GM21723 (cell line): Measurements from ENCODE around the gene C5orf63.
"Not testable (repeated sequence)": the region's sequence is repeated elsewhere in the genome, so short reads cannot be mapped to it uniquely, and the experiment has no call there.

ENCODE experiments used
- ATAC-seq: cut with Tn5 transposase; IDR thresholded peaks from one replicate; pipeline ENCODE4 v1.9.1; 2021; ENCODE audit warnings: mild to moderate bottlenecking, moderate library complexity; ENCODE audit not compliant: unreplicated experiment

The C5orf63 gene

GRCh38 chr5:127038550-127038949, 34.8 kb downstream of the C5orf63 start:
- ATAC-seq, result no peak

DNA sequence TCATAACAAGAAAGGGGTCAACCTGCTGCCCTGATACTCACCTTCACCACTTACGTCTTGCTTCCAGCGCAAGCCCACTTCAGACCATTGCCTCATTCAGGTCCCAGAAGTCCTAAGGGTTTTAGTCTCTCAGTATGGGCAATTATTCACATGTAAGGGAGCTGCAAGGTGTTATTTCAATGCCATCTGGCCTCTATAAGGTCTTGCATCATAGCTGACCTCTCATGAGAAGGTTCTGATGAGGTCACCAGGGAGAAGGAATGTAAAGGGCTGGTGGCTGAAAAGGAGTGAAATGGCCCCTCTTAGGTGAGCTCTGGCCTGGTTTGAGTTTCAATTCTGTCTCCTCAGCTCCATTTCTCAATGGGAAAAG, 41.5 kb downstream of the C5orf63 start:
- ATAC-seq, result no peak

DNA sequence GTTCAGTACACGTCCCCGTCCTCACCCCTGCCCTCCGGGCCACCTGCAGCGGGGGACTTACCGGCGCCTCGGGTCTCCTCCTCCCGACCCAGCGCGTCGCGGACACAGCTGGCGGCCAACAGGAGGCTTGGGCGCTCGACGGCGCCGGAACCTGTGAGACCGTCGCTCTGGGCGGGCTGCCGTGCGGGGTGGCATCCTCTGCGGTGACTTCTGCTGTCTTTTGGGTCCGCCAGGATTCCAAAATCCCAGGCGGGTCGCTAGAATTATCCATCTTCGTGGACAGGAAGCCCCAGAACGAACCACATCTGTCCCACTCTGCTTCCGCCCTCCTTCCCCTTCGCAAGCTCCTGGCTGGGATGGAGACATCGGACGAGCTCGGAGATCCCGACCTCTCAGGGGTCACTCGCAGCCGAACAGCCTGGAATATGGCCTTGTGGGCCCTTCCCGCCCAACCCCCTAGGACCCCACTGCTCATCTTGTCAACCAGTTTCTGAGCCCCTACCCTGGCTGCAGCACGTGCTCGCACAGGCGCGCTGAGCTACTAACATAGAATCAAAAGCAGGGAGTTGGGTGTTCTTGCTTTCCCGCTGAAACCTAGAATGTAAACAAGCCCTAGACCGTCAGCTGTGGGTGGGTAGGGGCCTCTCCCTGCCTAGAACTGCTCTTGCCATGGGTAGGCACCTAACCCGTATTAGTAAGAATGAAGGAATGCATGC, 42.0 kb downstream of the C5orf63 start:
- peak; percentile 21 for ATAC-seq

GRCh38 chr5:127030259-127031146, 42.8 kb downstream of the C5orf63 start, which contains the start of gene MARCHF3:
Gene MARCHF3, minus strand, starts transcription at chr5:127030558. Its CDS starts 112,387 bp downstream, at chr5:126918171.
- peak; percentile 99 for ATAC-seq

DNA sequence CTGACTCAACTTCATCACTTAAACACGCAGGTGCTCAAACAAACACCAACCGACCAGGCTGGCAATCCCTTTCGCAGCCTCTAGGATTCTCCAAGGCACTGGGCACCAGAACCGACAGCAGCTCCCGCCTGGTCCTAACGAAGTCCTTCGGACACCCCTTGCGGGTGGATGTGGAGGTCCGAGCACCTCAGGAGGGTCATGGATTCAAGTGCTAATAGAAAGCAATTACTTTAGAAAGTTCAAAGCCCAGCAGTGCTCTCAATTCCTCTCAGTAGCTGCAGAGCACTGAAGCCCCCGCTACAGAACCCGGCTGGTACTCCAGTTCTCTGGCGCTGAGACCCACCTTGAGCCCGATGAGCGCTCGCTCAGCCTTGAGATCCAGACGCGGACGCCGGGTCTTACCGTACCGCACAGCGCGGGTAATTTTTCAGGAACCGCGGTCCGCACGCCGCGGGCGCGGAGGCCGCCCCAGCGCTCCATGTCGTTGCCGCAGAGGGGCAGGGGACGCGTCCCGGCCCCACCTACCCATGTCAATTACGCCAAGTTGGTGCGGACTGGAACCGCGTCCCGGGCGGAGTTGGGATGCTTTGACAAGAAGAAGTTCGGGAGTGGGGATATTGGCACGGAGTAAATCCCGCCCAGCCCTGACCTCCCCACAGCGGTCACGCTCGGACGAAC, 43.6 kb downstream of the C5orf63 start:
- ATAC-seq, result peak; percentile 19

GRCh38 chr5:127028822-127029457, 44.4 kb downstream of the C5orf63 start:
- no peak for ATAC-seq

GRCh38 chr5:127027539-127027938, 45.8 kb downstream of the C5orf63 start:
- ATAC-seq, result no peak

DNA sequence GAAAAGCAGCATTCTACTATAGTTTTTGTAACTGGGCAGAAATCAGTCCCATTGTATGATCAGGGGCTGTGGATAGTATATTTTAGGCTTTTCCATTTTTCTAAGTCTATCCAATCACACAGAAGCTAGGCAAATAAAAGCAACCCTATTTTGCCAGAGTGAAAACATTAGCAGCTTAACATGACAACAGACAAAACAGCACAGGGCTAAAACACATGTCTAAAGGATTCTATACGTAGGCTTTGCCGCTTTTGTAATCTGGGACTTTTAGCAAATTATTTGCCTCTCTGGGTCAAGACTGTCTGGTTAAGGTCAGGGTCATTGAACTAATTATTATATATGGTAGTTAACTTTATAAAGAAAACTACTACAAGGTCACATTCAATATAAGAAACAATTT, 47.1 kb downstream of the C5orf63 start:
- no peak for ATAC-seq

- no peak for ATAC-seq
These were observed 47.8 kb downstream of the C5orf63 start for GRCh38 chr5:127025467-127025866.

DNA sequence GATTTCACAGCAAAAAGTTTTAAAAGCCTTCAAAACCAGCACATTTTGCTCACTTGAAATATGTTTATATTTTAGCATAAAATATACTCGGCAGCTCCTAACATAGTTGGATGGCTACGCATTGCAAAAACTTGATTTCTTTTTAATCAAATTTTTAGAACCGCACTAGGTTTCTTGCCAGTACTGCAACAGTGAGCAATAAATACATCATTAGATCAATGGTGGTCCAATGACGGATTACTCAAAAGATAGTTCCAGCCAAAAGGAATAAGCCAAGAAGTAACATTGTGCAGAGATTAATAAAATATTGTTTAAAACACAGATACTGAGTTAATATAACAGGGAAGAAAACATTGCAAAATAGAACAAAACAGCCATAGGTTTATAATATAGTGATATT, 48.5 kb downstream of the C5orf63 start:
- no peak for ATAC-seq

DNA sequence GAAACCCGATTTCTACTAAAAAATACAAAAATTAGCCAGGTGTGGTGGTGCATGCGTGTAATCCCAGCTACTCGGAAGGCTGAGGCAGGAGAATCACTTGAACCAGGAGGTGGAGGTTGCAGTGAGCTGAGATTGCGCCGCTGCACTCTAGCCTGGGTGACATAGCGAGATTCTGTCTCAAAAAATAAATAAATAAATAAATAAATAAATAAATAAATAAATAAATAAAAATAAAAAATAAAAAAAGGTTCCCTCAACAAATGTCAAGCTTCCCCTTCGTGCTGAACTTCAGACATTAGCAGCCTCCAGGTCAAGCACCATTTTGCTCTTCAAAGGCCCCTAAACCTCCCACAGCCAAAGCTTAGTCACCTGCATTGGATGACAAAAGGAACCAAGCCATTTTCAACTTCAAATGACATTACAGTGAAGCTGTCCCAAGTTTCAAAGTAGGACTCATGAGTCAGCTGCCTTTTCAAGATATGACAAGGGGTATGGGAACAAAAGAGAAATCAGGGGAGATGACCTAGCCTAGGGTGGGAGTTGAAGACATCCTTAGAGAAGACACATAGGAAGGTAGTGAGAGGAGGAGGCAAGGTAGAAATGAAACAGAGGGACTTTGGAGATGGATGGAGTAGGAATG, 49.6 kb downstream of the C5orf63 start:
- ATAC-seq, result not testable (repeated sequence)

DNA sequence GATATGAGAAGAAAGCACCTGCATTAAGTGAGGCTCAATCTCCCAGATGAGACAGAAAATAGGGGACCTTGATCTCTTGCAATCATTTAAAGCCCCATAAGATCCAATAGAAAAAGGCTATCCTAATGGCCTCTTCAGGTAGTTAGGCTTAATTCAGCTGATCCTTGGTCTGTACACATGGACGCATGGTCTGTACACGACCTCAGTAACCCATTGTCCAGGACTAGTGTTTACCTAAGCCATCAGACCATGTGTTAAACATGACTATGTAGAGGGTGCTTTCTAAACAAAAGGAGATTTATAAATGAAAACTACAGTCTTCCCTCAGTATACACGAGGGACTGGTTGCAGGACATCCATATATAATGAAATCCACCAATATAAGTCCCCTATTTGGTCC, 50.5 kb downstream of the C5orf63 start:
- ATAC-seq, result no peak

- ATAC-seq, result no peak
These were observed 53.4 kb downstream of the C5orf63 start for GRCh38 chr5:127019928-127020327.

DNA sequence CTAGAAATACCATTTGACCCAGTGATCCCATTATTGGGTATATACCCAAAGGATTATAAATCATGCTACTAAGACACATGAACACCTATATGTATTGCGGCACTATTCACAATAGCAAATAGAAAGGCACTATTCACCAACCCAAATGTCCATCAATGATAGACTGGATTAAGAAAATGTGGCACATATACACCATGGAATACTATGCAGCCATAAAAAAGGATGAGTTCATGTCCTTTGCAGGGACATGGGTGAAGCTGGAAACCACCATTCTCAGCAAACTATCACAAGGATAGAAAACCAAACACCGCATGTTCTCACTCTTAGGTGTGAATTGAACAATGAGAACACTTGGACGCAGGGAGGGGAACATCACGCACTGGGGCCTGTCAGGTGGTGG, 56.6 kb downstream of the C5orf63 start:
- ATAC-seq, result not testable (repeated sequence)

- no peak for ATAC-seq
These were observed 57.6 kb downstream of the C5orf63 start for GRCh38 chr5:127015716-127016115.

- ATAC-seq, result peak; percentile 45
These were observed 58.7 kb downstream of the C5orf63 start for GRCh38 chr5:127014573-127014972.

DNA sequence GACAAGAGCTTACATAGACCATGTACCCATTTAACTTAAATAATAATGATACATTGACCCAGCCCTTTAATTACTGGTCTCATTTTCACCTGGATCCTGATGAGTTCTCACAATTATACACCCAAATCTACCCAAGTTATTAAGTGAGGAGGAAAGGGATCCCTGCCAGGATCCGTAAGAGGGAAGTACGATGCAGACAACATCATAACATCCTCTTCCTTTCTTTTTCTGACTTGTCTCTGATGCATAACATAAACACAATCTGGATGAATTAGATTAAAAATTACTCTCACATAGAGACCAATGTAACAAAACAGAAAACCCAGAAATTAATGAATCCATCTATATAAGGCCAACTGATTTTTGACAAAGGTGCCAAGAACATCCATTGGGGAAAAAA, 59.9 kb downstream of the C5orf63 start:
- ATAC-seq, result no peak

- ATAC-seq, result no peak
These were observed 60.4 kb downstream of the C5orf63 start for GRCh38 chr5:127012916-127013315.

GRCh38 chr5:127011961-127012644, 61.2 kb downstream of the C5orf63 start:
- peak; percentile 80 for ATAC-seq

- ATAC-seq, result no peak
These were observed 62.1 kb downstream of the C5orf63 start for GRCh38 chr5:127011153-127011552.
